ENCODE results near the gene RNF31.

RNF31 gene

DNA sequence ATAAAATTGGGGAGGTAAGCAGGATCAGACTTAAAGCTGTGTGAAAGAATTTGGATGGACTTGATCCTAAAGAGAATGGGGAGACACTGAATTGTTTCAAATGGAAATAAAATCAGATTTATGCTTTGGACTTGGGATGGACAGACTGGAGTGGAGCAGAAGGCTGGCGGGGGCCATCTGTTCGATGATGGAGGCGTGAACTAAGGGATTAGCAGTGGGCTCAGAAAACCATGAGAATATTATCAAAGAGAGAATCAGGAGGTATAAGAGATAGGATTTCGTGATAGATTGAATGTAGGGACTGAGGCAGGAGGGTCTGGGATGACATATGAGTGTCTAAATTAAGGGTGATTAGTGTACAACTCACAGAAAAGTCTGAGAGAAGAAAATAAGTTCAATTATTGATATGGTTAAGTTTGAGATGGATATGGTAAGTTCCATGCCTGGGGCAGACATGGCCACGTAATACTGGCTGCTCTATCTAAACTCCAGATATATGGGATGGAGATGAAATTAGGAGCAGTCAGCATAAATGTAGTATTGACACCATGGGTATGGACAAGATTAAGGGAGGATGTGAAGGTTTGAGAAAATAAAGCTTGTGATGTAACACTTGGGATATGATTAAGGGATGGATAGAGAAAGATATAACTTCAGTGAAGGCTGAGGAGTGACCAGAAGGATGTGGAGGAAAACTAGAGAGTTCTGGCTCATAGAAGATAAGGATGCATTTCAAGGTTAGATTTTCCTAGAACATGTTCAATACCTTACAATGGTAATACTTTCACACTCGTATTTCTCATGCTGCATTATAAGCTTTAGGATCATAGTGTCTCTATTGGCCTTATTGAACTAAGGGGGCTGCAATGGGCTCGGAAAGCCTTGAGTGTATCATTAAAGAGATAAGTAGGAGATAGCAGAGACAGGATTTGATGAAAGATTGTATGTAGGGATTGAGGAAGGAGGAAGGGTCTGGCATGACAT, 57.2 kb downstream of the RNF31 start:
- no peak for DNase-seq

DNA sequence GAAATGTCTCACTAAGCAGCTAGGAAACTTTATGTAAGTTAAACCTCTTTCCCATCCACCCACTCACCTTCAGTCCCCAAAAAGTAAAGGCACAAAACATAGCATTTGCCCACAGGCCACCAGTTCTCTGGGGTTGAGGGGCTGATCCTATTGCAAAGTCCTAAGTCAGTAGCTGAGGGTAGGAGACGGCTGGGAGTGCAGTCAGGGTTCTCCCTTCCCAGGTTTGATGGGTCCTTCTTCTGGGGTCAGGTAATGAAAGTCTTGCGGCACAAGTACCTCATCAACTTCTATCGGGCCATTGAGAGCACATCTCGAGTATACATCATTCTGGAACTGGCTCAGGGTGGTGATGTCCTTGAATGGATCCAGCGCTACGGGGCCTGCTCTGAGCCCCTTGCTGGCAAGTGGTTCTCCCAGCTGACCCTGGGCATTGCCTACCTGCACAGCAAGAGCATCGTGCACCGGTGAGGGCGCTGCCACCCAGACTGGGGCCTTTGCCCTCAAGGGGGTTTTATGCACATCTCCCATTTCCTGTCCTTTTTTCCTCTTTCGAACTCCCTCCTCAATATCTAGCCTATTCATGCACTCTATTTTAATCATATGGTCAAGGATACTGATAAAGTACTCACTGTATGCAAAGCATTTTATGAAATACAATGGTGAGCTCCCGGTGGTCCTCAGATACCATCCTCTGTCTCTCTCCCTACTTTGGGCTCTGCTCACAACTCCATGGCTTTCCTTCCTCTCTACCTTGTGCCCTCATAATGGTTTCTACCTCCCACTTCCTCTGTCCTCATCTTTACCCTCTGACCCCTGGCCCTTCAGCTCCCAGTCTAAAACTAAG, 59.2 kb downstream of the RNF31 start:
- DNase-seq, result no peak

DNA sequence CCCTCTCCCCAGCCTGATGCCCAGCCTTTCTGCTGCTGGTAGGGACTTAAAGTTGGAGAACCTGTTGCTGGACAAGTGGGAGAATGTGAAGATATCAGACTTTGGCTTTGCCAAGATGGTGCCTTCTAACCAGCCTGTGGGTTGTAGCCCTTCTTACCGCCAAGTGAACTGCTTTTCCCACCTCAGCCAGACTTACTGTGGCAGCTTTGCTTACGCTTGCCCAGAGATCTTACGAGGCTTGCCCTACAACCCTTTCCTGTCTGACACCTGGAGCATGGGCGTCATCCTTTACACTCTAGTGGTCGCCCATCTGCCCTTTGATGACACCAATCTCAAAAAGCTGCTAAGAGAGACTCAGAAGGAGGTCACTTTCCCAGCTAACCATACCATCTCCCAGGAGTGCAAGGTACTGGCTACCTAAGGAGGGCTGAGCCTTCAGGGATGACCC, 59.8 kb downstream of the RNF31 start:
- no peak for DNase-seq

DNA sequence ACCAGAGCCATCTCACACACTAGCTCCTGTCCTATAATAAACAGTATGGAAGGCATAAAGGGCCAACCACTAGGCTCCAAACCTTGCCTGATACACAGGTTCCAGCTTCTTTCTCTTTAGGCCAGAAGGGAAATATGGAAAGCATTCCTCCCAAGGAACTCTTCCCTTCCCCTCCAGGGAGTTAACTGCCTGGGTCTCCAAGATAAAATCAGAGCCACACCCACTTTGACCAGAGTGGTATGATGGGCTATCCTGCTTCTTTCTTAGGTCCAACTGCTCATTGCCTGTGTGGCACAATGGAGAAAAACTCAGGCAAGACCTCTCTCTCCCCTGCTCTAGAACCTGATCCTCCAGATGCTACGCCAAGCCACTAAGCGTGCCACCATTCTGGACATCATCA, 60.3 kb downstream of the RNF31 start:
- no peak for DNase-seq

All from activated CD4-positive, alpha-beta T cell treated with anti-CD3 and anti-CD28 coated beads for 1 hour (primary cell).